CD4-positive, alpha-beta T cell treated with Interleukin-2 at 100 ng/mL for 4 hours (primary cell): Measurements from ENCODE around the gene EEF1E1.
A peak's percentile ranks its signal among the peaks of the same experiment; 100 is the strongest.
"Not testable (repeated sequence)": the region's sequence is repeated elsewhere in the genome, so short reads cannot be mapped to it uniquely, and the experiment has no call there.

Experiments used
- DNase-seq: peaks from one replicate; pipeline ENCODE4 v3.0.0-alpha.2; 2020; ENCODE audit warnings: low spot score

The EEF1E1 gene

GRCh38 chr6:8063761-8064637 lies 38.3 kb downstream of the EEF1E1 start, which contains the start of gene BLOC1S5:
TSS of gene BLOC1S5 (minus strand) at chr6:8064389. CDS start at chr6:8064376, 13 bp downstream.
- peak; percentile 96 for DNase-seq

- DNase-seq, result no peak
Observed at GRCh38 chr6:8061736-8062135, 40.6 kb downstream of the EEF1E1 start.

GRCh38 chr6:8060346-8060745 lies 42.0 kb downstream of the EEF1E1 start:
- DNase-seq, result no peak

DNA sequence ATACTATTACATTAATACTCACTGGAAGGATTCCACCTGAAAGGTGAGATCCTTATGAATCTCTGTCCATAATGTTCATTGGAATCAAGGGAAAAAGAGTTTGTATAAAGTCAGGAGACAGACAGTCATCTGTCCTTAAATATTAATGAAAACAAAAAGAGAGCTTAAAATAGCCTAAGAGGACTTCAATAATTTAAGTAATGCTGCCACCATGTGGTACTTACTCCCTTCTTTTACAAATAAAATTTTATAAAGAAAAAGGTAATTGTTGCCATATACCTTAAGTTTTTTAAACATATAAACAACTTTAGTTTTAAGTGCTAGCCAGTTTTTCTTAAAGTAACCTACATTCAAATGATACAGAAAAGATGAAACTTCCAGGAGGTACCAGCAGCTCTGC lies 43.2 kb downstream of the EEF1E1 start:
- no peak for DNase-seq

DNA sequence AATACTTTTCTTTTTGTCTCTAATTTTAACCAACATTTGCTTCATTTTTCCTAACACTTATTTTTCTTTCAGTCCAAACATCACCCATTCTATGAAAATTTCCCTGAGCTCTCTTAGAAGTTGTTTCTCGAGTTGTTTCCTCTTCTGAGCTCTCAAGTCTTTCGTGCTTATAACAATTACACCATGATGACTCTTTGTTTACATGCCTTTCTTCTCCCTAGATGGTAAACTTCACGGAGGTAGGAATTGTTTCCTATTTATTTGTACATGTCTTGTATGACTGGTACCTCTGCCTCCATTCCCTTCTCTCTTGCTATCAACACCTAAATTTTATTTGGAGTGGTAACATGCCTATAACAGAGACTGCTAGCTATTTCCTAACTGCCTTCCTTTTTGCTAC lies 44.6 kb downstream of the EEF1E1 start:
- DNase-seq, result no peak

- no peak for DNase-seq
Observed at GRCh38 chr6:8057263-8057662, 45.1 kb downstream of the EEF1E1 start.

DNA sequence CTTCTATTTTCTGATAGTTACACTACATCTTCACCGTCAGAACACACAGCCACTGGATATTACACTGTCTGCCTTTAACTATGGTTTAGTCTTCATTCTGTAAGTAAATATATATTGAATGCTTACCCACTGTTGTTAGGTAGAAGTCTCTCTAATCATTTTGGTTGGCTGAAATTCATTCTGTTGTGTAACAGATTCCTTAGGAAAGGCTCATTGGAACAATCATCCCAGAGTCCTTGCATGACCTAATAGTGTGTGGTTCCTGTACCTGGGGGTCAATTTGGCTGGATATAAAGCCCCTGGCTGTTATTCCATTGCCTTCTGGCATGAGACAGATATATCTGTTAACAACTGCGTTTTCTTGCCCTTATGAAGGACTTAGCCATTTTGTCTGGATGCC lies 48.1 kb downstream of the EEF1E1 start:
- no peak for DNase-seq

- DNase-seq, result no peak
Observed at GRCh38 chr6:8047541-8048292, 54.6 kb downstream of the EEF1E1 start.

- DNase-seq, result not testable (repeated sequence)
Observed at GRCh38 chr6:8045769-8046168, 56.6 kb downstream of the EEF1E1 start.

DNA sequence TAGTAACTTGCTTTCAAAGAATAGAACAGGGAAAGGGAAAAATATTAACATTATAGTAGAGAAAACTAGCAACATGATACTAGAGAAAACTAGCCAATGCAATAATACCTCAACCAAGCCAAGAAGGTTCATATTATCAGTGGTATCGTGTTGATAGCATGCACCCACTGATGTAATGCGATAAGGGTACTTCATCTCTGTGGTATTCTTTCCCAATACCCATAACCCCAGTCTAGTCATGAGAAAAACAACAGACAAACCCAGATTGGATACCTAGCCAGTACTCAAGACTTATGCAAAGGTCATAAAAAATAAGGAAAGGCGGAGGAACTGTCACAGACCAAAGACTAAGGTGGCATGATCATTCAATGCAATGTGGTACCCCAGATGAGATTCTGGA lies 59.1 kb downstream of the EEF1E1 start:
- no peak for DNase-seq

GRCh38 chr6:8041913-8042583 lies 60.3 kb downstream of the EEF1E1 start:
- no peak for DNase-seq

DNA sequence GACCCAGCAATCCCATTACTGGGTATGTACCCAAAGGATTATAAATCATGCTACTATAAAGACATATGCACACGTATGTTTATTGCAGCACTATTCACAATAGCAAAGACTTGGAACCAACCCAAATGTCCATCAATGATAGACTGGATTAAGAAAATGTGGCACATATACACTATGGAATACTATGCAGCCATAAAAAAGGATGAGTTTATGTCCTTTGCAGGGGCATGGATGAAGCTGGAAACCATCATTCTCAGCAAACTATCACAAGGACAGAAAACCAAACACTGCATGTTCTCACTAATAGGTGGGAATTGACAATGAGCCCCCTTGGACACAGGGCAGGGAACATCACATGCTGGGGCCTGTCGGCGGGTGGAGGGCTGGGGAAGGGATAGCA lies 68.2 kb downstream of the EEF1E1 start:
- not testable (repeated sequence) for DNase-seq

- no peak for DNase-seq
Observed at GRCh38 chr6:8030920-8031319, 71.4 kb downstream of the EEF1E1 start.
